HL-60/S4 treated with phorbol 12-myristate 13-acetate at 8.2 ng/mL for 4 days and 3 days (cell line): ENCODE data around the gene CACNA2D4.

ENCODE experiments used
- in situ Hi-C: fragments of 300-500 bp; cut with MboI; formaldehyde crosslinking; loops from 2 replicates; pipeline ENCODE4 v1.15.0; 2022; ENCODE audit warnings: low sequenced_read_pairs

CACNA2D4 gene

DNA sequence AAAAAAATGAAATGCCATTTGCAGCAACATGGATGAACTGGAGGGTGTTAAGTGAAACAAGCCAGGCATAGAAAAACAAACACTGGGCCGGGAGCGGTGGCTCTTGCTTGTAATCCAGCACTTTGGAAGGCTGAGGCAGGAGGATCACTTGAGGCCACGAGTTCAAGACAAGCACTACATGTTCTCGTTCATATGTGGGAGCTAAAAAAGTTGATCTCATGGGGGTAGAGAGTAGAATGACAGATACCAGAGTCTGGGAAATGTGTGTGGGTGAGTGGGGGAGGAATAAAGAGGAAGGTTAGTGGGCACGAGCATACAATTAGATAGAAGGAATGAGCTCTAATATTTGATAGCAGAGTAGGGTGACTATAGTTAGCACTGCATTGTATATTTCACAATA, 21.5 kb downstream of the CACNA2D4 start:
- in situ Hi-C loops = no loop called here

DNA sequence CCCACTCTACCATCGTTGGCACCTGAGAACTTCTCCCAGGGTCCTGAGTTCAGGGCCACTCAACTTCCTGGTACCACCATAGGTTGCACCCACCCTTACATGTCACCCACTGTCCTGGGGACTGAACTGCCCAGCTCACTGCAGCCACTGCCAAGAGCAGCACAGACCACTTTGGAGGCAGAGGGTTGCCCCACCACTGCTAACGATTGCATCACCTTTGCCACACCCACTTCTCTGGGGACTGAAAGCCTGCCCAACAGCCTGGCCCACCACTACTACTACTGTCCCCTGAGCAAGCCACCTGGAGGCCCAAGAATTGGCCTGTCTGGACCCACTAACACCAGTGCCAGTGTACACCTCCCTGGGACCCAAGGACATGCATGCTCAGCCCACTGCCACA, 27.6 kb downstream of the CACNA2D4 start:
- in situ Hi-C loops = no loop called here

DNA sequence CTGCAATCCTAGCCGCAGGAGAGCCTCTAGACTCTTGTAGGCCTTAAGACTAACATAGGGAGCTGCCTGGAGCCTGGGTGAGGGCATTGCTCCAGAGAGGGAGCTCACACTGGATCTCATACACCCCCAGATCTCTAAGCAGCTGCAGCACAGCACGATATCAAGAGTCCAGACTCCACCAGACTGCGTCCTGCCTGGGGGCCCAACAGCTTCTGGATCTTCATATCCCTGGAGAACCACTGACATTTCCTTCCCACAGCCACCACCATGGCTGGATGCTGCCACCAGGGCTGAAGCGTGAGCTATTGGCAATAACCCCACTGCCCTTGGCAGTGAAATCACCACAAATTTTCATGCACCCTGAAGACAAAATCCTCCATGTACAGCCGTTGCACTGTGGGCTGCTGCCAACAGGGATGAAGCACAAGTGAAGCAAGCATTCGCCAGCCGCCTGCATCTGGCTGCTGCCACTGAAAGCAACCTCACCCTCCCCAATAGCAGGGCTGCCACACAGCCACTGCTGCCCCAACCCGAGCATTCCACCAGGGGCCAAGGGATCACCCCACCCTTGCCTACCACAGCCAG, 28.2 kb downstream of the CACNA2D4 start:
- in situ Hi-C loops = no loop called here

DNA sequence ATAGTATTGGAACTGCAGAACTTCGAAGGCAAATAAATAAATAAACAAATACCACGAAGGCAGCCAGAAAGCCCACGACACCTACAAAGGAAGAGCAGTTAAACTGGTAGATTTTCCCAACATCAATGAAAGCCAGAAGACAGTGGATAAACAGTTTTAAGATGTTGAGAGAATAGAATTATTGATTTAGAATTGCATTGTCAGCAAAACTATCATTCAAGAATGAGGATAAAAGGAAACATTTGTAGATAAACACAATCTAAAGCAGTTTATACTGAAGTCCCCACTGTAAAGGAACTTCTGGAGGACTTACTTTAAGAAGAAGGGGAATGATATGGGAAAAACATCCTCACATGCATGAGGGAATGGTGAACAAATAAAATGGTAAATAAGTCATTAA, 29.5 kb downstream of the CACNA2D4 start:
- in situ Hi-C loops = no loop called here

DNA sequence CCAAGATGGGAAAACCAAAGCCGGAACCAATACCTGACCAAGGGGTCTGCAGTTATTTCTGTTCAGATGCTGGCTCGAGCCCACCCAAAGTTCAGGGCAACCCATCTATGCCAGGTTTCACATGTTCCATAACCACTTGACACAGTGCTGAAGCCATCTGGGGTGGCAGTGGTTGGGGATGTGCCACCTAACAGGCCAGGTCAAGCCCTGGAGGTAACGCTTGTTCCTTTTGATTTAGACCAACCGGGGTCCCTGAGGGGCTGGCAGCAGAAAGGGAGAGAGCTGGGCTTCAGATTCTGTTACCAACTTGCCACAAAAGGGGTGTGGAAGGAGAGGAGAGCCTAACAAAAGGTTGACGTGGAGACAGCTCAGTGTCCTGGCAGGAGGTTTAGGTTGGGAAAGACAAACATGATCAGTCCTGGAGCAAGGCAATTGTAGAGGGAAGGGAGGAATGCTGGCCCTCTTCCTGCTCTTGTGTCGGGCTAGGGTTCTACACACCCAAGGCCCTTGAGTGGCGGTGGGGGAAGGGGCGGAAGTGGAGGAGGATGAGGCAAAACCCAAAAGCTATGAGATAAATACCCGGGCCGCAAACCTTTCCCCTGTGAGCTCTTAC, 31.9 kb downstream of the CACNA2D4 start:
- in situ Hi-C loops = no loop called here

DNA sequence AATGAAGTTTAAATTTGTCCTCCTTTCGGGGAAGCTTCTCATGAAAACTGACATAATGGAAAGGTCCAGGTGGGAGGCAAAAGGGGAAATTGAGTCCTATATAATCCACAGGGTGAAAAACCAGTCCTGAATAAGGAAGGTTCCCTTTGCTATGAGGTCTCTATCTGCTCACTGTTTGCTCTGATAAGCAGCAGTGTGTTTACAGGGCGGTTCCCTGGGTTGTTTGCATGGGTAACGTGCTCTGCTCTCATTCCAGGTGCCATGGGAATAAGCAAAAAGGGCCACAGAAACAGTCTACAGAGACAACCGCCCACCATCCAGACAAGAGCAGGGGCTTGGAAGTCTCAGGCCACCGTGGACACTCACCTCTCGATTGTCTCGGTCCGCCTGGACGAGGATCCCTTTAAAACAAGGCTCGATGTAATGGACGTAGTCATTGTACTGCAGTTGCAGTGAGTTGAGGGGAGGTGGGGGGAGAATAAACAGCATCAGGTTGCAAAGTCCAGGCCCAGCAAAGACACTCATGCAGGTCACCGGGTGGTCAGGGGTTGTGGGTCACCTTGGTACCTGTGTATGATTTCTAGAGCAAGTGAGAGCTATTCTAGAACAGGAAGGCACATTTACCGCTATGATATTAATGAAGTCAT, 32.7 kb downstream of the CACNA2D4 start:
- in situ Hi-C loops = no loop called here

DNA sequence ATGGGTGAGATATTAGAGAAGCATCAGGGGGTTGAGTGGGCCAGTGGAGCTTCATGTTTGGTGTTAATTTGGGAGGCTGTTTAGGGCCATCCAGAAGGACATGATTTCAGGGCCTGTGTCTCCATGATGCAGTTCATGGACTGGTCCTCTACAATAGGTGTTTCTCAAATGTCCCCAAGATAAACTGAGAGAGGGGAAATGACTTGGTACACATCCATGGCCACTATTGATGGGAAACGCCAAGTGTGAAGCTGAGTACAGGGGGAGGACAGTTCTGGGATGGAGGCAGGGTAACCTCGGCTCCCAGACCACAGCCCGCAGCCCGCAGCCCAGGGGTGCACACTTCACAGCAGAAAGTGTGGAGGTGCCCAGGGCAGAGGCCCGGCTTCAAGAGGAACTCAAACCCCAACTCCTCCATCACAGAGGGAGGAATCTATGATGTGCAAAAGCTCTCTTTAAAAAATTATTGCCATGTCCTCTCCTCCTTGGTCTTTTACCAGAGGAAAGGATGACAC, 33.3 kb downstream of the CACNA2D4 start:
- in situ Hi-C loops = no loop called here

DNA sequence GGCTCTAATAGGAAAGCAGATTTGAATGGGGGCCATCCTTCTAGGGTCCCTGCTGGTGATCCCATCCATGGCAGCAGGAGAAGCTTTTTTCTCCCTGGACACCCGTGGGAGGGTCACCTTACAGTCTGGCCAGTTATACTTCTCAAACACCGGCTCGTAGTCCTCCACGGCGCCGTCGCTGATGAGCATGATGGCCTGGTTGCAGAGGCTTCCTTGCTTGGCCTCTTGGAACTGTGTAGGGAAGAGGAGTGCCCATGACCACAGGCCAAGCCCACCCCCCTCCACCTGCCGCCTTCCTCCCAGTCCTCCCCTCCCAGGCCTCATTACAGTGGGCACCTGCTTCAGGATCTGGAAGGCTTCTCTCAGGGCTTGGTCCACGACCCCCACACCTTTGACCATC, 33.8 kb downstream of the CACNA2D4 start:
- in situ Hi-C loops = no loop called here

DNA sequence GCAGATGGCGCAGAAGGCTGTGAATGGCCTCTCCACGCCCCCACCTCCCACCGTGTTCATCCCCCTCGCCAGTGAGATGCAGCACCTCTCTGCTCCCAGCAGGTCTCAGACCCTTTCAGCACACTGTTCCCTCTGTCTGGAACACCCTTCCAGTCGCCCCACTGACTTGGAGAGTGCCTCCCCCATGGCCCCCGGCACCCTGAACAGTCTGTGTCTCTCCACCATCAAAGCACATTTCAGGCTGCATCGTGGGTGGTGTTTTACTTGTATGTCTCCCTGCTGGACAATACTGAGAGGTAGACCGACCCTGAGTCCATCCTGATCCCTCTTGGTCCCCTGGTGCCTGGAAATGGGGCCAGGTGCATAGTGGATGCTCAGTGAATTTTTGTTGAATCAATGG, 34.9 kb downstream of the CACNA2D4 start:
- in situ Hi-C loops = no loop called here

DNA sequence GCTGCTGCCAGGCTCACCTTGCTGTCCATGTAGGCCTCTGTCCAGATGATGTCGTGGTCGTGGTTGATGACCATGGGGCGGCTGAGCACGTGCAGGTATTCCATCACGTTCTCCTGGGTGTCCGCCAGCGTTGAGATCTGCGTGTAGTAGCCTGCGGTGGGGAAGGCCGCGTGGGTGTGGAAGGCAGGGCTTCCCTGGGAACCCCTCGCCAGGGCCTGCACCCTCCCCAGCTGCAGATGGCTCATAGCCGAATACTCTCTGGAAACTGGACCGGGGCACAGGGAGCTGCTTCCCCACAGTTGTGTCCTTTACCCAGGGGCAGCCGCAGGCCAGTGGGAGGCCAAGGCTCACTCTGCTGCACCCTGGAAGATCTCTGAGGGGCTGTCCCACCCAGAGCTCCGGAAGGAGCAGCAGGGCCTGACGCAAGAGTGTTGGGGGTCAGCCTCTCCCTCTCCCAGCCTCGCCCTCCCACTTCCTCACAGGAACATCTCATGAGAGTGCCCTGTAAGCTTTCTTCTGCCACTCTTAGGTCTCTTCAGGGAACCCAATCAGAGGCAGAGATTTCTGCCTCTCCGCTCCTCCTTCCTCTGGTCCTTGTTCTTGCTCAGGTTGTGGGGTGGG, 35.5 kb downstream of the CACNA2D4 start:
- in situ Hi-C loops = no loop called here

DNA sequence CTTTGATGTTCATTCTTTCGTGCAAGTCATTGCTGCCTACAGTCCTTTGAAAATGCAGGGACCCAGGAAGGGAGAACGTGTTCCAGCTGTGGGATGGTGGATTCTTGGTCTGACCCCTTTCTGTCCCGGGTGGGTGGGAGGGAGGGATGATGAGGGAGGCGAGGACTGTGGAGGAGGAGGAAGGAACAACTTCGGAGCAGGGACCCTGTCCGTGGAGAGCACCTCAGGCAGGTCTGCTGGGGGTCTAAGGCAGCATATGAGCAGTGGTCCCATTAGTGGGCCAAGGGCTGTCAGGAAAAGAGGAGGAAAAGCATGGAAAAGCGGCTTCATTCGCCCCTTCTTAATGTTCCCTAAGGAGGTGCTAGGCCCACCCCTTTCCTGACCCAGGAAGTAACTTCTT, 36.0 kb downstream of the CACNA2D4 start:
- in situ Hi-C loops = no loop called here

DNA sequence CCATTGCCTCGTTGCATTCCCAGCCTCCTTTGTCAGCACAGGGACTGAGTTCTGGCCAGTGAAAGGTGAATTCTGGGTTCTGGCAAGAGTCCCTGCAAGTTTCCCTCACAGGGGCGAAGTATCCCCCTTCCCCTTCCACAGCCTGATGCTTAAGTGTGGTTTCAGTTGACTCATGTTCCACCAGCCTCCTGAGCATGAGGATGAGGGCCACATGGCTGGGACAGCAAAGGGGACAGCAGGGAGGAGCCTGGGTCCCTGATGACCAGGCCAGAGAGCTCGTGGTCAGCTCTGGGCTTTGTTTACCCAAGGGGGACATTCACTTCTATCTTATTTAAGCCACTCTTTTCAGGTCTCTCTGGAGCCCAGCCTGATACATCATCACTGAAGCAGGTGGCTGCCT, 36.5 kb downstream of the CACNA2D4 start:
- in situ Hi-C loops = no loop called here

DNA sequence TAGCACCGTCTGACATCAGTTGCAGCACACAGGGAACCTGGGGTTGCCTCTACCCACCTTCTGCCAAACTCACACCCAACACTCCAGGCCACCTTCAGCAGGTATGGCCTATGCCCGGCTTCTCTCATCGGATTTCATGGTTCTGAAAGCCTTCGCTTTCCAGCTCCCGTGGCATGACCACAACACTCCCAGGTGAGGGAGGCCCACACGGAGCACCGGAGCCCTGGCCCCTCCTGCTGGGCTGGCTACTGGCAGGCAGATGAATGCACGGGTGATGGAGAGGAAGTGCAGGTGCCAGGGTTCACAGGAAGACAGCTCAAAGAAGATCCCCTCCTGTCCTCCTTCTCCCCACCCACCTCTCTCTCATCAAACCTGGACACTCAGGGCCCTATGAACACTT, 37.2 kb downstream of the CACNA2D4 start:
- in situ Hi-C loops = no loop called here

DNA sequence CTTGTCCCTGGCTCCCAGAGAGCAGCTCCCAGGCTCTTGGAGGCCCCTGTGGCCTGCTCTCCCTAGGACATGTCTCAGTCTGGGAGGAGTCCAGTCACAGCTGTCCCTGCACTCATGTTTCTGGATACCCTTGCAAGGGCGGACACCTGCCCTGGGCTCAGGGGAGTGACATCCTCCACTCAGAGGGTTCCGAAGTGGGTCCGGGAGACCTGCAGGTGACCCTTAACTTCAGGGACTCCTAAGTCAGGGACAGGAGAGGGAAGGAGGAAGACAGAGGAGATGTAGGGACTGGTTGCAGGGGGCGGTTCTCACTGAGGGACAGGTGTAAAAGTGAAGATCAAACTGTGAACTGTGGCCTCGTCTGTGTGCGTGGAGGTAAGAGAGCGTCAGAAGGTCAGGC, 37.6 kb downstream of the CACNA2D4 start:
- in situ Hi-C loops = no loop called here

DNA sequence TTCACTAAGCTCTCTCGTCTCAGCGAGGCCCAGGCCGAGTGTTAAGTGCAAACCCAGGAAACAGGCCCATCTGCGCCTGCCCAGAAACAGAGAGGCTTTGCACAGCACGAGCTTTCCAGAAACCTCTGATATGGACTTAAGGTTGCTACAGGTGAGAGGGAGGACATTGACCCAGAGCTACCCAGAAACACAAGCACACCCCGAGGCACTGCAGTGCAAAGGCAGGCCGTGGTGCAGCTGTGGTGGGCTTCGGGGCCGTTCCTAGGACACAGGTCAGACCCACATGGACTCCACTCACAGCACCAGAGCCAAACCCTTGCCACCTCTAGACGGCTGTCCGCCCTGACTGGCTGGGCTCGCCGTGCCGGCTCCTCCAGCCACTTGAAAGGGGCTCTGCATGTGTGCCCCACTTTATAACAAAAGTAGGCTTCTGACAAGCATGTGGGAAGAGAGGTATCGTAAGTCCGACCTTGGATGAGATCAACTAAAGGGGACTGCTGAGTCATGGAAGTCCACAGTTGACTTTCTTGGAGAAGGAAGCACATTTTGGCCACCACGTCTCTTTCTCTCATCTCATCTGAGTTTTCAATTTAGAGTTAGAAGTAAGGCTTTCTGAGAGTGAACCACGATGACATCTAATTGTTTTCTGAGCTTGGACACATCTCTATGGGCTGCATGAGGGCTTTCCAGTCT, 38.2 kb downstream of the CACNA2D4 start:
- in situ Hi-C loops = no loop called here

DNA sequence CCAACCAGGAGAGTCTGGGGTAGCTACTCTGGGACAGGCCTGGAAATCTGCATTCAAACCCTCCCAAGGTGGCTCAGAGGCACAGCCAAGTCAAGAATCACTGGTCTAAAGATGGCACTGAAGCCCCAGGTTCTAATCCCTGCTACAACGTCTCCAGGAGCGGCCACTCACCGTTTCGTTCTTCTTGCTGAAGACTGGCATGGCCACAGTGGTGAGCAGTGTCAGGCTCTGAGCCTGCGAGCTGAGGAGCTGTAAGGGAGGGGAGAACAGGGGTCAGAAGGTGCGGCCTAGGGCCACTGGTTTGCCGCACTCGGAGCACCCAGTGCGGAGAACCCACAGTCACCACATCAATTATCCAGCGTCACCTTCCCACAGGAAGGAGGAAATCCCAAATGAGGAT, 38.8 kb downstream of the CACNA2D4 start:
- in situ Hi-C loops = no loop called here

DNA sequence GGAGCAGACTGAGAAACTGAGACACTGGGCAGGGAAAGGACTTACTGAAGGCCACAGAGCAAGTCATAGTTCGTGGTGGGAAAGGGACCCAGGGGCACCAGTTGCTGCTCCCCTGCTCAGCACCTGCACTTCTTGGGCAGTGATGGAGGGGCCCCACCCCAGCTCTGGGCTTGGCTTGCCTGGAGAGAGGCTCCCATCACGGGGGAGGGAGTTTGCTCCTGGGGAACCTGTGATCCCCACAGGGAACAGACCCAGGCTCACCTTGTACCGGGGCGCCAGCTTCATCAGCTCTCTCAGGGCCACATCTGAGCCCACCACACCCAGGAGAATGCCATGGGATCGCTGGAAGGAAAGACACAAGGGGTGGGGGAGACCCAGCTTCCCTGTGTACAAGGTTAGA, 39.8 kb downstream of the CACNA2D4 start:
- in situ Hi-C loops = no loop called here

DNA sequence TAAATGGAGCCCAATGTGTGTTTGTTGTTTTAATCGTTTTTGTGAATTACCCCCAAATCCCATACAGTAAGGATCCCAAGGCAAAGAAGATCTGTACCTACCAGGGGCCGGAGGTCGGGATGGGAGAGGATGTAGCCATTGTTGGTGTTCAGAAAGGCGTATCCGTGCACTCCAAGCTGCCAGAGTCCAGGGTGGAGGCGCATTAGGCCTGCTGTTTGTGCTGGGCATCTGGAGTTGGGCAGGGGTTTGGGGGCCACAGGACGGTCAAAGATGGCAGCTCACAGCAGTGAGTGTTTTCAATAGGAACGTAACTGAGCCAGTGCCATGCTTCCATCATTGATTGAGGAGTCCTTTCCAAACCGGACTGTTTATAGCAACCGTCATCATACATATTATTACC, 40.2 kb downstream of the CACNA2D4 start:
- in situ Hi-C loops = no loop called here

DNA sequence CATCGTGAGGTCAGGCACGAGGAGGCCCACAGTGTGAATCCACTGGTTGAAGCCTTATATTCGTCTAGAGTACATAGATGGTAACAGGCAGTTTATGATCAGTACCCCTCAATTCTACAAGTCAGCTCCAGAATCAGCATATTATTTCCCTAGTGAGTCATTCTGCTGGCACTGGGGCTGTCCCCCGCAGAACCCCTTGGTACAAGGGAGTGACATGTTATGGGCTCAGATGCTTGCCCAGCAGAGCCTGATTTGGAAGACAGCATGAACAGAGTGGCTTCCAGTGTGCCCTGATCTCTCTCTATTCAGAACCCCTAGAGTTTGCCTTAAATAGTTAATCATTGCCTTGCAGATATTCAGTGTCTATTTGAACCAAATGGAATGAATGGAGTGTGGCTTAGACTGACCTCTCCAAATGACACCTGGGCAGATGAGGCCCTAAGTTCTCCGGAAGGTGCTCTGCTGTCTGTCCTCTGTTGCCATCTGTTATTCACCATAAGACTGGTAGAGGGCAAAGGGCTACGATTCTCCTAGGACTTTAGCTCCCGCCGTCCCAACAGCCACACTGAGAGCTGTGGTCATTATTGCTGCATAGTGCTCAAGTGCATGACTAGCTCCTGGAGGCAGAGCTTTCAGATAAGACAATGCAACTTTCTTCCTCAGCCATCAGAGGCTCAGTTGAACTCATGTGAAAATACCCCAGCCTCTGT, 41.1 kb downstream of the CACNA2D4 start:
- in situ Hi-C loops = no loop called here

DNA sequence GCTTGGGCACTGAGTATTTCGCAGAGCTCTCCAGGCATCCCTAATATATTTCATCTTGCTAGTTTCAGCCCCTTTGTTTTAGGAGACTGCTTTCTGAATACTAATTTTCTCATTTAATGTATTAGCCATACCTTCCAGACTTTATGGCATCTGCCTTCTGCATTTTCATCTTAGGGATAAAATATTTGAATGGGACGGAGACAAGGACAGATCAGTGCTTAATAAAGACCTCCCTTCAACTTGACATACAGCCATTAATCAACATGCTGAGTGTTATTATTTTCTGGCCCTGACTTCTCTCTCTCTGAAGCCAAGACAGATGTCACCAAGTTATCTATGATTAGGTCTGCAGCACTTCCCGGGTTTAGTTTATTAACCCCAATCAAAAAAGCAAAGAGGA, 42.4 kb downstream of the CACNA2D4 start:
- in situ Hi-C loops = no loop called here

DNA sequence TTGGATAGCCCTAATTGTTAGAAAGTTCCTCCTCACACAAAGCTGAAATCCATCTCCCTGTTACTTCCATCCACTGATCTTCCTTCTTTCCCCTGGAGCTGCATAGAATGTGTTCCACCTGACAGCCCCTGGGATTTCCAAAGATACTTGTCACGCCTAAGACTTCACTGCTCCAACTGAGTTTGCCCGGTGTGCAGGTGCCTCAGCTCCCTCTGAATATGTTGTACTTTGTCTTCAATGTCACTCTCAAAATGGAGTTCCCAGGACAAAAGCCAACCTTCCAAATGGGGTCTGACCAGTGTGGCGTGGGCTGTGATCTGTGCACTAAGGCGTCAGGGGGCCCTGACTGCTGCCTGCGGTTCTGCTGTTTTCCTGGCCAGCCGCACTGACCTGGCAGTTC, 42.8 kb downstream of the CACNA2D4 start:
- in situ Hi-C loops = no loop called here
